ACC112 (cell line): ENCODE data around the gene LEFTY1.

Experiments used
- H2AFZ ChIP-seq: fragments of 200-600 bp; sonication (generic); one replicate; pipeline ENCODE4 v1.6.0; 2017; ENCODE audit warnings: antibody characterized with exemption, low read length; ENCODE audit not compliant: unreplicated experiment
- H3K27ac ChIP-seq: fragments of 200-600 bp; sonication (generic); 2 replicates; pipeline ENCODE4 v1.5.1; 2014; ENCODE audit warnings: low read depth, mild to moderate bottlenecking, antibody characterized with exemption, low read length, moderate library complexity
- H3K27me3 ChIP-seq: fragments of 200-600 bp; sonication (generic); 2 replicates; pipeline ENCODE4 v1.6.1; 2014; ENCODE audit warnings: mild to moderate bottlenecking, antibody characterized with exemption, low read length, moderate library complexity, mixed read lengths; ENCODE audit not compliant: insufficient read depth
- H3K36me3 ChIP-seq: fragments of 200-600 bp; sonication (generic); 2 replicates; pipeline ENCODE4 v1.6.1; 2016; ENCODE audit warnings: mild to moderate bottlenecking, antibody characterized with exemption, low read length, moderate library complexity, mixed read lengths; ENCODE audit not compliant: insufficient read depth
- H3K4me1 ChIP-seq: fragments of 200-600 bp; sonication (generic); one replicate; pipeline ENCODE4 v1.6.1; 2016; ENCODE audit warnings: low read length, mixed read lengths; ENCODE audit not compliant: insufficient read depth, unreplicated experiment, control insufficient read depth
- H3K4me3 ChIP-seq: fragments of 200-600 bp; sonication (generic); 2 replicates; pipeline ENCODE4 v1.5.1; 2014; ENCODE audit warnings: mild to moderate bottlenecking, low read depth, low read length
- H3K79me2 ChIP-seq: fragments of 200-600 bp; sonication (generic); one replicate; pipeline ENCODE4 v1.6.0; 2016; ENCODE audit warnings: low read length; ENCODE audit not compliant: control insufficient read depth, unreplicated experiment, insufficient read depth

The LEFTY1 gene

DNA sequence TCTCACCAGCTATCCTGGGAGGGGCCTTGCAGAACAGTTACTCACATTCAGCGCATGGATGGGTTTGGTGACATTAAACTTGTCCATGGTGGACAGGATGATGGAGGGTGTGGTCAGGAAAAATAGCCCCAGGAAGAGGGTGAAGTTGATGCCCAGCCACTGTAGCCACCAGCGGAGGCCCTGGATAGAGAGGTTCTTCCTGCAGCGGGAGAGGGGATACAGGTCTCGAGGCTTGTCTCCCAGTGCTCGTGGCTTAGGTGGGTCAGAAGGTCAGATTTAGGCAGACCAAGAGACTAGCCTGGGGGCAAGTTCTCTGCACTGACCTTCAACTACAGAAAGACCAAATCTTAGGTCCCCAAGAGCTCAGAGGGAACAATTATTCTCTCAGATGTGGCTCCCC, 29.8 kb downstream of the LEFTY1 start:
- Histone ChIP-seq H2AFZ (no peak overlapping the region), H3K4me3 (no peak overlapping the region), H3K36me3 (peaks cover 20% of the 10 kb centered on the region; the same call in 1 of the 2 replicates), H3K27me3 (no peaks in the 10 kb centered on the region), H3K79me2 (no peaks in the 10 kb centered on the region), H3K27ac (no peak overlapping the region), H3K4me1 (peaks cover 6% of the 10 kb centered on the region)

GRCh38 chr1:225857256-225857655, 31.7 kb downstream of the LEFTY1 start:
- Histone ChIP-seq H2AFZ (no peak overlapping the region), H3K27me3 (no peaks in the 10 kb centered on the region), H3K36me3 (peaks cover 19% of the 10 kb centered on the region; the same call in 1 of the 2 replicates), H3K4me3 (no peak overlapping the region), H3K79me2 (no peaks in the 10 kb centered on the region), H3K4me1 (no peaks in the 10 kb centered on the region), H3K27ac (no peak overlapping the region)

GRCh38 chr1:225855503-225856300, 33.2 kb downstream of the LEFTY1 start:
- no peaks in the 10 kb centered on the region for H3K27me3 ChIP-seq
- no peak overlapping the region for H2AFZ ChIP-seq
- H3K79me2 ChIP-seq, result no peaks in the 10 kb centered on the region
- H3K27ac ChIP-seq, result no peak overlapping the region
- H3K4me3 ChIP-seq, result no peak overlapping the region
- H3K4me1 ChIP-seq, result no peaks in the 10 kb centered on the region
- 0 out of 2 replicates have a peak, but pooled peaks cover 4% of the 10 kb centered on the region for H3K36me3 ChIP-seq

GRCh38 chr1:225853441-225853840, 35.5 kb downstream of the LEFTY1 start:
- H3K4me3 ChIP-seq, result no peak overlapping the region
- no peak overlapping the region for H3K27ac ChIP-seq
- no peaks in the 10 kb centered on the region for H3K36me3 ChIP-seq

GRCh38 chr1:225852413-225853124, 36.4 kb downstream of the LEFTY1 start:
- Histone ChIP-seq H3K36me3 (no peaks in the 10 kb centered on the region), H3K27me3 (no peaks in the 10 kb centered on the region), H3K27ac (no peak overlapping the region), H3K4me1 (no peaks in the 10 kb centered on the region), H3K4me3 (no peak overlapping the region), H3K79me2 (no peaks in the 10 kb centered on the region), H2AFZ (no peak overlapping the region)

More at GRCh38 chr1:225853441-225853840, 35.5 kb downstream of the LEFTY1 start:
- no peaks in the 10 kb centered on the region for H3K79me2 ChIP-seq
- no peak overlapping the region for H2AFZ ChIP-seq
- H3K27me3 ChIP-seq, result no peaks in the 10 kb centered on the region
- no peaks in the 10 kb centered on the region for H3K4me1 ChIP-seq

- no peaks in the 10 kb centered on the region; the same call in 1 of the 2 replicates for H3K36me3 ChIP-seq
- H3K4me3 ChIP-seq, result no peak overlapping the region
- H2AFZ ChIP-seq, result no peak overlapping the region
- H3K27me3 ChIP-seq, result no peaks in the 10 kb centered on the region
- no peaks in the 10 kb centered on the region for H3K4me1 ChIP-seq
- H3K79me2 ChIP-seq, result no peaks in the 10 kb centered on the region
- no peak overlapping the region for H3K27ac ChIP-seq
Measured at GRCh38 chr1:225851805-225852204, 37.1 kb downstream of the LEFTY1 start.

DNA sequence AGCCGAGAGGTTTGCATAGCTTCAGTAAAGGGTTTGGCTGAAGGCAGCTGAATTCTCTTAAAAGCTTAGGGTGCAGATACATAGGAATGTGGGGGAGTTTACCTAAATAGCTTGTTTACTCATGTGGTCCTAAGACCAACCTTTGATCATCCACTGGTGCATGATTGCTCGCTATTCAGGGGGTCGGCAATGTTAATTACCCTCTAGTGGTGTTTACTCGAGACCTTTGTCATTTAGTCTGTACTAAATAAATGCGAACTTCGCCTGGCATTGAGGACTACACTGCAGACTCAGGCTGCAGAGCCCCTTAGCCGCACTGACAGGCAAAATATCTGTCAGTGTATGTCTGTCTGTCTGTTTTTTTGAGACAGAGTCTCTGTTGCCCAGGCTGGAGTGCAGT, 38.6 kb downstream of the LEFTY1 start:
- H3K36me3 ChIP-seq, result no peaks in the 10 kb centered on the region; the same call in 1 of the 2 replicates

DNA sequence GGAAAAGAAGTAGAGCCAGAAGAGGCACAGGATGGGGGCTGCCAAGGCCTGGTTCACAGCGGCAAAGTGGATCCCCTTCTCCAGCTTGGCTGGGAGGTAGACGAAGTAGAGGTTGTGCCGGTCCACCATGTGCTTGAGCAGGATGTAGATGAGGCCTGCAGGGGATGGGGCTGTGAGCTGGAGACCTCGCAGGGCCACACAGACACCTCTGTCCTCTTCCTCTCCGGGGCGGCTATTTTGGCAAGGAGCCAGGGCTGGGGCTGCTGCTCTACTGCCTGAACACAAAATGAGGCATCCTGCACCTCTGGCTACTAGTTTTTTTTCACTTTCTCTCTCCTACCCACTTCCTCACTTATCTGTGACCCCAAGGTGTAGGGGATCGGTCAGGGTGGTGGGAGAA, 39.0 kb downstream of the LEFTY1 start:
- no peak overlapping the region for H2AFZ ChIP-seq
- no peak overlapping the region for H3K4me3 ChIP-seq
- H3K79me2 ChIP-seq, result no peaks in the 10 kb centered on the region
- H3K36me3 ChIP-seq, result no peaks in the 10 kb centered on the region; the same call in 1 of the 2 replicates
- H3K4me1 ChIP-seq, result no peaks in the 10 kb centered on the region
- no peak overlapping the region for H3K27ac ChIP-seq
- H3K27me3 ChIP-seq, result no peaks in the 10 kb centered on the region

More for the DNA sequence above, 38.6 kb downstream of the LEFTY1 start:
- H2AFZ ChIP-seq, result no peak overlapping the region
- no peaks in the 10 kb centered on the region for H3K27me3 ChIP-seq
- H3K4me3 ChIP-seq, result no peak overlapping the region
- H3K4me1 ChIP-seq, result no peaks in the 10 kb centered on the region
- H3K27ac ChIP-seq, result no peak overlapping the region
- H3K79me2 ChIP-seq, result no peaks in the 10 kb centered on the region

GRCh38 chr1:225848030-225848955, 40.7 kb downstream of the LEFTY1 start:
- Histone ChIP-seq H2AFZ (no peak overlapping the region), H3K79me2 (no peaks in the 10 kb centered on the region), H3K36me3 (no peaks in the 10 kb centered on the region; the same call in 1 of the 2 replicates), H3K27me3 (no peaks in the 10 kb centered on the region), H3K4me1 (no peaks in the 10 kb centered on the region), H3K4me3 (no peak overlapping the region), H3K27ac (no peak overlapping the region)

DNA sequence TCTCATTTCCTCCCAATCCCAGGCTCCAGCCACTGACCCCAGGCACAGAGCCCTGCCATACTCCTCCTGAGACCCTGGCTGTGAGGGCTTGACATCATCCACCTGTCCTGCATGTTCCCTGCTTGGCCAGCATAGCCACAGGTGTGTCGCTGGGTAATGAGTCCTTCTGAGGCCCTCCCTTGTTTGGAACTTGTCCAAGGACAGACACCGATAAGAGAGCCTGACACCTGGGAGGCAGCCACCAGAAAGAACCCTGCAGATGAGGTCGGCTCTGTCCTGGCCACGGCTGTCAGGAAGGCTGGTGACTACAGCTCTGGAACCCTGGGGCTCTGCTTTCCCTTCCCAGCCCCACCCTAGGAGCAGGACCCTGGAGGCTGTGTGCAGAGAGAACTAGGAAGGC, 41.3 kb downstream of the LEFTY1 start:
- H3K4me1 ChIP-seq, result no peaks in the 10 kb centered on the region

More for the DNA sequence above, 41.3 kb downstream of the LEFTY1 start:
- Histone ChIP-seq H3K27me3 (no peaks in the 10 kb centered on the region), H3K27ac (no peak overlapping the region), H2AFZ (no peak overlapping the region), H3K4me3 (no peak overlapping the region), H3K36me3 (no peaks in the 10 kb centered on the region; the same call in 1 of the 2 replicates), H3K79me2 (no peaks in the 10 kb centered on the region)
